GM10266 (cell line): ENCODE data around the gene NMUR1.

ENCODE experiments used
- DNase-seq: peaks from one replicate; pipeline ENCODE4 v3.0.0; 2012; ENCODE audit errors: extremely low spot score
- CTCF ChIP-seq: IDR thresholded peaks from 2 replicates; pipeline ENCODE4 v1.5.1; 2012; ENCODE audit warnings: mild to moderate bottlenecking, low read depth; ENCODE audit not compliant: control insufficient read depth, insufficient read depth; ENCODE audit errors: missing control alignments

The NMUR1 gene

DNA sequence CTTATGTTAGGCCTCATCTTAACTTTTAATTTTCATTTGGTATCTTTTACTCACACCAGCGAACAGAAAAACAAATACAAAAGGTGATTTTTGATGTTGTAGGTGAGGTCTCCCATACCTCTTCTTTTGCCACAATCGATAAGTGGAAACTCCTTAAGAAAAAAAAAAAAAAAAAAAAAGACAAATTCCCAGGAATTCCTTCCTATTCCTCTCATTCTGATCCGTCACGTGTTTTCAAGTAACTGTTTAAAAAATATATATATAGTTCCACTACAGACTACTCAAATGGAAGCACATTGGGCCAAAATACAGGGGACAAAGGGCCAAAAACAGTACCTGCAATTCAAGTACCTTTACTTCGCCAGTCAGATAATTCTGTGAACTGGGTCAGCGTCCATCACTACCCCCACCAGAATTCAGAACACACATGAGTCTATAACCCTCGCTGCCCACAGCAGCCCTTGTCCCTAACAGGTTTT is 16.5 kb downstream of the NMUR1 start:
- no peak for DNase-seq
- TF ChIP-seq CTCF: no peak

DNA sequence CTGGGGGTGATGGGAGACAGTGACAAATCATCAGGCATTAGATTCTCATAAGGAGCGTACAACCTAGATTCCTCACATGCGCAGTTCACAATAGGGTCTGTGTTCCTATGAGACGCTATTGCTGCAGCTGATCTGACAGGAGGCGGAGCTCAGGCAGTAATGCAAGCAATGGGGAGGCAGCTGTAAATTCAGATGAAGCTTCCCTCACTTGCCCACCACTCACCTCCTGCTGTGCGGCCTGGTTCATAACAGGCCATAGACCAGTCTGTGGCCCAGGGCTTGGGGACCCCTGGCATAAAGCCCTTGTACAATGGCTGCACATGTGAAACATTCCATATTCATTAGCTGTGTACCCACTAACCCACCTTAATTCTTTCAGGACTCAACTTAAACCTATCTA is 18.0 kb downstream of the NMUR1 start:
- no peak for DNase-seq
- TF ChIP-seq CTCF: no peak

DNA sequence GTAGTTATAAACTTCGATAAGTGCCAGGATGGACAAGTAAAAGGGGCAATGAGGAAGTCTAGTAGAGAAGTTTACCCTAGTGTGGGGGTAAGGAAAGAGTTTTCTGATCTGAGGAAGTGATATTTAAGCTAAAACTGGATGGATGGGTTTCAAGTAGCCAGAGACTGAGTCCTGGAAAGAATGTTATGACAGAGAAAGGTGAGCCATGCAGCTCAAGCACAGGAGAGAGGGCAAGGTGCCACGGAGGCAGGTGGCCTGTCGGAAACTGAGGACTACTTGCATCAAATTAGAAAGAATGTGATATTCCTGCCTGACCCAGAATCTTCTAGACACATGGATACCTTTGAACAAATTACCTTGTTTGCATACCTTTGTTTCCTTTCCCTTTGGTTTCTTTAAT is 26.5 kb downstream of the NMUR1 start:
- no peak for TF ChIP-seq CTCF
- no peak for DNase-seq

DNA sequence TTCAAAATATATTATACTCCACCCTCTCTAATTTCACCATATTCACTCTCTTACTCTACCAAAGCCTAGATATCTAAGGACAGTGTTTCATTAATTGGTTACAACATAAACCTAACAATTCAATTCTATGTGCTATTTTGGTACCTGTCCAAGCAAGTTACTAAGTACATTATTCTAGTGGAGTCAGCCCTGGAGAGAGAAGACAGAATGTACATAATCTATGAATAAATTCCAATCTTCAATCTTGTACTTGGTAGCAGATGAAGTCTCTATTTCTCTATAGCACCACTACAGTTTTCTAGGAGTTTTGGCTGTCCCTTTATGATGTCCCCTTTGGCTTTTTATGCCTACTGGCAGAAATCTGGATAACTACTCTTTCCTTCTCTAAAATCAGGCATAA is 27.6 kb downstream of the NMUR1 start:
- no peak for DNase-seq
- TF ChIP-seq CTCF: no peak

GRCh38 chr2:231497651-231498050 is 32.6 kb downstream of the NMUR1 start:
- no peak for TF ChIP-seq CTCF

DNA sequence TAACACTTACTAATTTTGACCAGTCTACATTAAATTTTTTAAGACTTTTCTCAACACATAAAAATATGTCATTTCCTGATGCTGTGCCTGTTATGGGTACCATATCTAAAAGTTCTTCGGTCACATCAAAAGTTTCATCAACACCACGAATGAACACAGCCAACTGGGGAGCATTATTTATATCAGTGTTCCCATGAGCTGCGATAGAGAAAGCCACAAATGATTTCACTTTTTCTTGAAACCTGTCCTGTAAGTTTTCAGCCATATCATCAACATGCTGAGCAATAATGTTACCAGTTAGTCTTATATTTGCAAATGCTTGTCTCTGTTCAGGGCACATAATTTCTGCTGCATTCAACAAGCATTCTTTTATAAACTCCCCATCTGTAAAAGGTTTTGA is 35.6 kb downstream of the NMUR1 start:
- no peak for DNase-seq

More at GRCh38 chr2:231497651-231498050, 32.6 kb downstream of the NMUR1 start:
- DNase-seq: no peak

GRCh38 chr2:231490801-231491200 is 39.4 kb downstream of the NMUR1 start:
- DNase-seq: no peak
- TF ChIP-seq CTCF: no peak

More for the DNA sequence above, 35.6 kb downstream of the NMUR1 start:
- no peak for TF ChIP-seq CTCF
